H9 (cell line): Measurements from ENCODE around the gene STK32C. TPM values are rescaled to one million over a fixed set of nuclear protein-coding genes. Genes with fewer than 3 reads are reported as not detected.

Source experiments
- DNase-seq: peaks from one replicate; pipeline ENCODE4 v3.0.0-alpha.2; 2017
- H2AFZ ChIP-seq: one replicate; pipeline ENCODE4 v1.6.1; 2013; ENCODE audit warnings: mild to moderate bottlenecking, low read length, control low read depth, moderate library complexity
- H2AK5ac ChIP-seq: 2 replicates; pipeline ENCODE4 v1.6.1; 2013; ENCODE audit warnings: low read length, control low read depth, mixed read lengths; ENCODE audit not compliant: insufficient read length
- H2BK120ac ChIP-seq: one replicate; pipeline ENCODE4 v1.6.1; 2013; ENCODE audit warnings: low read depth, mild to moderate bottlenecking, low read length, control low read depth, inconsistent platforms; ENCODE audit not compliant: poor library complexity, severe bottlenecking
- H2BK12ac ChIP-seq: 2 replicates; pipeline ENCODE4 v1.6.1; 2013; ENCODE audit warnings: low read length, control low read depth, mixed read lengths, low read depth; ENCODE audit not compliant: insufficient read length
- H2BK15ac ChIP-seq: 2 replicates; pipeline ENCODE4 v1.6.1; 2013; ENCODE audit warnings: low read depth, low read length, control low read depth
- H2BK20ac ChIP-seq: one replicate; pipeline ENCODE4 v1.6.1; 2013; ENCODE audit warnings: low read depth, mild to moderate bottlenecking, low read length, control low read depth, inconsistent platforms; ENCODE audit not compliant: poor library complexity, severe bottlenecking
- H2BK5ac ChIP-seq: 2 replicates; pipeline ENCODE4 v1.6.1; 2013; ENCODE audit warnings: low read length, control low read depth, mixed read lengths; ENCODE audit not compliant: insufficient read length
- H3K14ac ChIP-seq: 2 replicates; pipeline ENCODE4 v1.6.1; 2013; ENCODE audit warnings: low read length, control low read depth; ENCODE audit not compliant: insufficient read depth
- H3K18ac ChIP-seq: 2 replicates; pipeline ENCODE4 v1.6.1; 2013; ENCODE audit warnings: low read depth, mild to moderate bottlenecking, mixed read lengths, low read length, control low read depth; ENCODE audit not compliant: insufficient read length
- H3K23ac ChIP-seq: 2 replicates; pipeline ENCODE4 v1.6.1; 2013; ENCODE audit warnings: low read length, control low read depth, mixed read lengths, low read depth; ENCODE audit not compliant: insufficient read length
- H3K23me2 ChIP-seq: 2 replicates; pipeline ENCODE4 v1.6.1; 2013; ENCODE audit warnings: low read depth, mild to moderate bottlenecking, mixed read lengths, low read length, control low read depth; ENCODE audit not compliant: insufficient read length, poor library complexity, severe bottlenecking
- H3K27ac ChIP-seq: 2 replicates; pipeline ENCODE4 v1.5.1; 2013; ENCODE audit warnings: low read length, control low read depth, mixed read lengths, low read depth; ENCODE audit not compliant: insufficient read length
- H3K27me3 ChIP-seq: 2 replicates; pipeline ENCODE4 v1.6.1; 2013; ENCODE audit warnings: low read length, control low read depth, inconsistent platforms; ENCODE audit not compliant: insufficient read depth
- H3K4ac ChIP-seq: 2 replicates; pipeline ENCODE4 v1.6.1; 2013; ENCODE audit warnings: low read depth, mild to moderate bottlenecking, control low read depth, inconsistent platforms, low read length, moderate library complexity
- H3K4me1 ChIP-seq: 2 replicates; pipeline ENCODE4 v1.6.1; 2013; ENCODE audit warnings: low read length, control low read depth, inconsistent platforms; ENCODE audit not compliant: insufficient read depth
- H3K4me2 ChIP-seq: 2 replicates; pipeline ENCODE4 v1.6.1; 2013; ENCODE audit warnings: low read length, control low read depth, mixed read lengths; ENCODE audit not compliant: insufficient read length, insufficient read depth
- H3K56ac ChIP-seq: 2 replicates; pipeline ENCODE4 v1.6.1; 2013; ENCODE audit warnings: low read depth, mild to moderate bottlenecking, mixed read lengths, low read length, control low read depth; ENCODE audit not compliant: insufficient read length
- H3K79me1 ChIP-seq: 2 replicates; pipeline ENCODE4 v1.6.1; 2013; ENCODE audit warnings: low read depth, mild to moderate bottlenecking, moderate library complexity, low read length, control low read depth, inconsistent platforms; ENCODE audit not compliant: insufficient read depth, poor library complexity, severe bottlenecking
- H3K79me2 ChIP-seq: 2 replicates; pipeline ENCODE4 v1.6.1; 2013; ENCODE audit warnings: low read length, control low read depth, inconsistent platforms; ENCODE audit not compliant: insufficient read depth
- H3K9ac ChIP-seq: 2 replicates; pipeline ENCODE4 v1.6.1; 2013; ENCODE audit warnings: low read length, control low read depth, mixed read lengths; ENCODE audit not compliant: insufficient read length; ENCODE audit errors: extremely low read depth
- H3K9me3 ChIP-seq: one replicate; pipeline ENCODE4 v1.6.1; 2013; ENCODE audit warnings: low read depth, low read length, inconsistent platforms; ENCODE audit not compliant: control insufficient read depth
- H3T11ph ChIP-seq: one replicate; pipeline ENCODE4 v1.6.1; 2013; ENCODE audit warnings: mild to moderate bottlenecking, low read length, control low read depth, inconsistent platforms
- H4K20me1 ChIP-seq: one replicate; pipeline ENCODE4 v1.6.1; 2013; ENCODE audit not compliant: control insufficient read depth, insufficient read length, insufficient read depth
- H4K5ac ChIP-seq: 2 replicates; pipeline ENCODE4 v1.6.1; 2013; ENCODE audit warnings: low read depth, mild to moderate bottlenecking, mixed read lengths, low read length, control low read depth; ENCODE audit not compliant: insufficient read length
- H4K8ac ChIP-seq: replicated peaks from 2 replicates; pipeline ENCODE4 v1.6.1; 2013; ENCODE audit warnings: low read length, control low read depth, mixed read lengths, low read depth; ENCODE audit not compliant: insufficient read length
- H4K91ac ChIP-seq: 2 replicates; pipeline ENCODE4 v1.6.1; 2013; ENCODE audit warnings: low read depth, mild to moderate bottlenecking, moderate library complexity, mixed read lengths, low read length, control low read depth; ENCODE audit not compliant: insufficient read length
- H3K27ac Mint-ChIP-seq, 3 experiments: 2 replicates in 2 of 3; 3 replicates in 1 of 3; pipeline ENCODE4 v1.8.0; 2020 to 2021; ENCODE audit warnings: mixed read lengths in 3 of 3, mild to moderate bottlenecking in 1 of 3, moderate library complexity in 1 of 3
- H3K27me3 Mint-ChIP-seq: 2 replicates; pipeline ENCODE4 v1.8.0; 2021; ENCODE audit warnings: low read depth, mild to moderate bottlenecking, moderate library complexity, mixed read lengths
- H3K36me3 Mint-ChIP-seq, 3 experiments: 2 replicates in 2 of 3; 3 replicates in 1 of 3; pipeline ENCODE4 v1.8.0; 2020 to 2021; ENCODE audit warnings: low read depth in 3 of 3, mixed read lengths in 3 of 3; ENCODE audit not compliant: insufficient read depth in 1 of 3
- H3K4me1 Mint-ChIP-seq, 2 experiments: 2 replicates each; pipeline ENCODE4 v1.8.0; 2020; ENCODE audit warnings: mixed read lengths in 2 of 2
- H3K4me3 Mint-ChIP-seq, 2 experiments: 2 replicates in 1 of 2; 3 replicates in 1 of 2; pipeline ENCODE4 v1.8.0; 2020 to 2021; ENCODE audit warnings: mild to moderate bottlenecking in 2 of 2, mixed read lengths in 2 of 2, moderate library complexity in 1 of 2
- H3K9me3 Mint-ChIP-seq, 2 experiments: 2 replicates in 1 of 2; 3 replicates in 1 of 2; pipeline ENCODE4 v1.8.0; 2020; ENCODE audit warnings: mild to moderate bottlenecking in 2 of 2, mixed read lengths in 2 of 2, moderate library complexity in 1 of 2
- WGBS: extraction: QIAGEN DNeasy Blood & Tissue Kit; methylation state at CpG from one replicate; pipeline ENCODE4 v1.1.7; 2013; ENCODE audit warnings: missing lambda C conversion rate, low lambda C conversion rate, mixed read lengths; ENCODE audit not compliant: insufficient read length; ENCODE audit errors: extremely low coverage; 5-methylcytosine and 5-hydroxymethylcytosine counted together
- total RNA-seq: library from RNA; stranded (reverse); gene quantifications from 2 replicates; pipeline ENCODE4 v1.2.1, GENCODE V29; 2021
- TF ChIP-seq, protein P1 (sequence below): fragments of 200-600 bp; sonication (generic); conservative IDR thresholded peaks from 3 replicates; pipeline ENCODE4 v1.8.0; 2021; ENCODE audit warnings: antibody characterized with exemption, mild to moderate bottlenecking

The STK32C gene
- total RNA-seq, 1 experiment from 2014 or later = 11.3 TPM

DNA sequence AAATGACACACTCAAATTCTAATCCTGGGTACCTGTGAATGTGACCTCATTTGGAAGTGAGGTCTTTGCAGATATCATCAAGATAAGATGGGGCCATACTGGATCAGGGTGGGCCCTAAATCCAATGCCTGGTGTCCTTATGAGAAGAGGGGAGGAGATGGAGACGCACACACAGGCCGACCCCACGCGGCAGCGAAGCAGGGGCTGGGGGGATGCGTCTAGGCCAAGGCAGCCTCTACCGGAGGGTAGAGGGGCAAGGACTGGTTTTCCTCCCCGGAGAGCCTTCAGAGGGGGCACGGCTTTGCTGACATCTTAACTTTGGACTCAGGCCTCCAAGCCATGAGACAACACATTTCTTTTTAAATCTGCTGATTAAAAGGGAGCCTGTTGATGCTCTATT, 87.7 kb downstream of the STK32C start:
- Histone ChIP-seq H3T11ph (no peak overlapping the region), H4K91ac (no peak overlapping the region), H3K27me3 (no peaks in the 10 kb centered on the region), H3K56ac (no peak overlapping the region), H2BK15ac (no peak overlapping the region), H2BK120ac (no peak overlapping the region), H4K8ac (no peak overlapping the region), H3K4ac (no peak overlapping the region), H3K4me2 (no peak overlapping the region), H3K79me2 (no peaks in the 10 kb centered on the region), H3K27ac (no peak overlapping the region), H3K9ac (no peak overlapping the region), H4K5ac (no peak overlapping the region), H3K23me2 (no peaks in the 10 kb centered on the region), H3K9me3 (no peaks in the 10 kb centered on the region), H3K23ac (no peak overlapping the region), H2AFZ (no peak overlapping the region), H2BK12ac (no peak overlapping the region), H3K18ac (no peak overlapping the region), H2BK5ac (no peak overlapping the region), H3K4me1 (no peaks in the 10 kb centered on the region), H3K79me1 (no peaks in the 10 kb centered on the region), H3K14ac (no peak overlapping the region), H2AK5ac (no peak overlapping the region), H2BK20ac (no peak overlapping the region), H4K20me1 (no peaks in the 10 kb centered on the region)
- Mint-ChIP-seq H3K4me3 (no peak overlapping the region), H3K27ac (no peak overlapping the region), H3K27me3 (peaks cover 5% of the 10 kb centered on the region), H3K9me3 (peaks cover 40% of the 10 kb centered on the region in 2 experiments), H3K4me1 (no peaks in the 10 kb centered on the region), H3K36me3 (peaks cover 30 to 36% (median 35%) of the 10 kb centered on the region in 3 experiments)
- TF ChIP-seq, protein P1, sequence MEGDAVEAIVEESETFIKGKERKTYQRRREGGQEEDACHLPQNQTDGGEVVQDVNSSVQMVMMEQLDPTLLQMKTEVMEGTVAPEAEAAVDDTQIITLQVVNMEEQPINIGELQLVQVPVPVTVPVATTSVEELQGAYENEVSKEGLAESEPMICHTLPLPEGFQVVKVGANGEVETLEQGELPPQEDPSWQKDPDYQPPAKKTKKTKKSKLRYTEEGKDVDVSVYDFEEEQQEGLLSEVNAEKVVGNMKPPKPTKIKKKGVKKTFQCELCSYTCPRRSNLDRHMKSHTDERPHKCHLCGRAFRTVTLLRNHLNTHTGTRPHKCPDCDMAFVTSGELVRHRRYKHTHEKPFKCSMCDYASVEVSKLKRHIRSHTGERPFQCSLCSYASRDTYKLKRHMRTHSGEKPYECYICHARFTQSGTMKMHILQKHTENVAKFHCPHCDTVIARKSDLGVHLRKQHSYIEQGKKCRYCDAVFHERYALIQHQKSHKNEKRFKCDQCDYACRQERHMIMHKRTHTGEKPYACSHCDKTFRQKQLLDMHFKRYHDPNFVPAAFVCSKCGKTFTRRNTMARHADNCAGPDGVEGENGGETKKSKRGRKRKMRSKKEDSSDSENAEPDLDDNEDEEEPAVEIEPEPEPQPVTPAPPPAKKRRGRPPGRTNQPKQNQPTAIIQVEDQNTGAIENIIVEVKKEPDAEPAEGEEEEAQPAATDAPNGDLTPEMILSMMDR = no peak
- DNase-seq = no peak
- no CpG with 5 or more reads among the region's 9 CpGs for WGBS
